GM18508 (cell line): ENCODE results near the gene AFAP1L2.
"Not testable (repeated sequence)": the region's sequence is repeated elsewhere in the genome, so short reads cannot be mapped to it uniquely, and the experiment has no call there.

Experiments used
- ATAC-seq: cut with Tn5 transposase; IDR thresholded peaks from one replicate; pipeline ENCODE4 v1.9.1; 2021; ENCODE audit warnings: moderate number of reproducible peaks; ENCODE audit not compliant: insufficient read depth, unreplicated experiment

The AFAP1L2 gene

GRCh38 chr10:114364726-114365125 is 39.6 kb downstream of the AFAP1L2 start:
- ATAC-seq: no peak

GRCh38 chr10:114363745-114364454 is 40.4 kb downstream of the AFAP1L2 start:
- ATAC-seq: no peak

- ATAC-seq: no peak
Observed at GRCh38 chr10:114362826-114363355, 41.4 kb downstream of the AFAP1L2 start.

DNA sequence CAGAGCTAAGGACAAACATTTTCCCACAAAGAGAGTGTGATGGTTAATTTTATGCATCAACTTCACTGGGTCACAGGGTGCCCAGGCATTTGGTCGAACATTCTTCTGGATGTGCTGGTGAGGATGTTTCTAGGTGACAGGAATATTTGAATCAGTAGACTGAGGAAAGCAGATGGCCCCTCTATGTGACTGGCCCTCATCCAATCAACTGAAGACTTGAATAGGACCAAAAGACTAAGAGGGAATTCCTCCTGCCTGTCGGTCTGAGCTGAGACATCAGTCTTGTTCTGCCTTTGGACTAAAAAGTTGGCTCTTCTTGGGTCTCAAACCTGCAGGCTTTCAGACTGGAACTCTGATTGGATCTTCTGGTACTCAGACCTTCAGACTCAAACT is 44.4 kb downstream of the AFAP1L2 start:
- ATAC-seq: no peak

- ATAC-seq: no peak
Observed at GRCh38 chr10:114359041-114359952, 45.0 kb downstream of the AFAP1L2 start.

- ATAC-seq: no peak
Observed at GRCh38 chr10:114357515-114357996, 46.7 kb downstream of the AFAP1L2 start.

GRCh38 chr10:114356751-114357514 is 47.4 kb downstream of the AFAP1L2 start:
- no peak for ATAC-seq

DNA sequence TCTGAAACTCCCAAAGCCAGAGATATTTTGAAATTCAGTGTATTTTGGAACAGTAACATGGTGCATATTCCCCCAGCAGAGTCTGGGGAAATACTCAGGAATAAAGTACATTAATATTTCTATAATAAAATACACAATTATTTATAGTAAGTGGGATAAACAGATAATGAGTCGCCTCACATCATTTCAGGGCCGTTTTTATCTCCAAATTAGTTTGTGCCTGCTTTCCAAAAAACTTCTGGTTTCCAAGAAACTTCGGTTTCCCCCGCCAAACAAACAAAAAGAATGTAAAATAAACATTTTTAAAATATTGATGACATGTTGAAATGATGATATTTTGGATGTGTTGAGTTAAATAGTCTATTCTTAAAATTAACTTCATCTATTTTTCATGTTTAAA is 48.2 kb downstream of the AFAP1L2 start:
- no peak for ATAC-seq

GRCh38 chr10:114353383-114353782 is 50.9 kb downstream of the AFAP1L2 start:
- ATAC-seq: no peak

DNA sequence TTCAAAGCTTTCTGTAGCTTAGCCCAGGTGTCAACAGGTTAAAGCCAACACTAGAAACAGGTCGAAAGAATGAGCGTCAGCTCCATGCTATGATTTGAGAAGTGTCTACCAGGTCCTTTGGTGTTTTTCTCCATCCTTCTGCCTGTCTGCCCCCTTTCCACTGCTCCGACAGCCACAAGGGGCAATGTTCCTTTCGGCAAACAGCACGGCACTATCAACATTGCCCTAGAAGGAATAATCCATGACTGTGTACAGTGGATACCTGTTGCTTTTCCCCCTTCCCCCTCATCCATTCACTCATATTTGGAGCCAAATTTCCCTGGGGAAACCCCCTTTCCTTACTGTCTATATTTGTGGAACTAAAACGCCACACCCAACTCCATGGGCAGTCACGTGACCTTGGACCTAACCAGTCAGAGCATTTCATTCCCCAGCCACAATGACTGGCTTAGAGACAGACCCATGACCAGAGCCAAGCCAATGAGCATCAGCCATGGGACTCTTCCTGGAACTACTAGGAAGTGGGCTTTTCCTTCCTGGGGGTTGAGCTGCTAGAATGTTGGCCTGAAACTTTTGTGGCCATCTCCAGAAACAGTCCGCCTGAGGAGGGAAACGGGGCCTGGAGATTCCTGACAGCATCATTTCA is 51.5 kb downstream of the AFAP1L2 start:
- no peak for ATAC-seq

GRCh38 chr10:114350751-114351150 is 53.6 kb downstream of the AFAP1L2 start:
- no peak for ATAC-seq

DNA sequence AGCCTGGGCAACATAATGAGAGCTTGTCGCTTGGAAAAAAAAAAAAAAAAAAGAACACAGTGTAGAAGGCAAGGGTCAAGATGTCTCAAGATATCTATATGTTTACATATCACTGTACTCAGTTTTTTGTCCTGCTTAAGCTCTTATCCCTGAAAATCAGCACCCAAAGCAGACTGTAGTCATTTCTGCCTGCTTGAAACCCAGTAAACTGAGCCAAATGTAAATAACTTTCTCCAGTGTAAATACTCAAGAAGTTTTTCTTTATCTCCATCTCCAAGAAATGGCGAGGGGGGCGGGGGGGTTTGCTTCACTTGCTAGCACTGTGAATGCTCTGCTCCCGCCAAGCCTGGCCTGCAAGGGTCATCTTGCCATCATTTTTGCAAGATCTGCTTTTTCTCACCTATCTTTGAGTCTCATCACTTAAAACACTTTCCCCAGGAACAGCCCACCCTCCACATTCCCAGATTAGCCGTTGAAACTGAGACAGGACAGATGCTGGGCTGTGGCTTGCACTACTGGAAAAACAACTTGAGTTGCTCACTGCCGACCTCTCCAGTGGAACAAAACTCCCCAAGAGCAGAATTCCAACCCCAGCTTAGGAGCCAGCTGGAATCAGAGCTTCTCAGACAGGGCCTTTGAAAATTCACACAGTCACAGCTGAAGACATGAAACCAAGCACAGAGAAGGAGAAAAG is 54.6 kb downstream of the AFAP1L2 start:
- no peak for ATAC-seq

GRCh38 chr10:114349071-114349470 is 55.2 kb downstream of the AFAP1L2 start:
- ATAC-seq: not testable (repeated sequence)

DNA sequence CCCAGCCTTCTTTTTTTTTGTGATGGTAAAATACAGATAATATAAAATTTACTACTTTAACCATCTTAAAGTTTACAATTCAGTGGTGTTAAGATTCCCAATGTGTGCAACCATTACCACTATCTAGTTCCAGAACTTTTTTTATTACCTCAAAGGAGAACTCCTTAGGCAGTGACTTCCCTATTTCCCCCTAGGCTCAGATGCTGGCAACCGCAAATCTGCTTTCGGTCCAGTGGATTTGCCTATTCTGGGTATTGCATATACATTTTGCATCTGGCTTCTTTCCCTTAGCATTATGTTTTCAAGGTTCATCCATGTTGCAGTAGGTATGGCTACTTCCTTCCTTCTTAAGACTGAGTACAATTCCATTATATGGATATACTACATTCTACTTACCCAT is 56.5 kb downstream of the AFAP1L2 start:
- ATAC-seq: no peak

DNA sequence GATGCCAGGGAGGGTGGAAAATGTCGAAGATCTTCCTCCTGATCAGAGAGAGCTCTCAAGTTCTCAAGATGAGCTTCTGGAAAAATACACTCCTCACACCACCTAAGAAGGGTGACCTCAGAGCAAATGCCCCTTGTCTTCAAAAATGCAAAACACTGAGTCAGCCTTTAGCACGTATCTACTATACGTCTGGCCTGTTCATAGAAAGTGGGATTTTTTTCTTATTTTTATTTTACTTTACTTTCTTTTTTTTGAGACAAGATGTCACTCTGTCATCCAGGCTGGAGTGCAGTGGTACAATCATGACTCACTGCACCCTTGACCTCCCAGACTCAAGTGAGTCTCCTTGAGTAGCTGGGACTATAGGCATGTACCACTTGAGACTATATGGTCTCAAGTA is 57.1 kb downstream of the AFAP1L2 start:
- ATAC-seq: no peak

DNA sequence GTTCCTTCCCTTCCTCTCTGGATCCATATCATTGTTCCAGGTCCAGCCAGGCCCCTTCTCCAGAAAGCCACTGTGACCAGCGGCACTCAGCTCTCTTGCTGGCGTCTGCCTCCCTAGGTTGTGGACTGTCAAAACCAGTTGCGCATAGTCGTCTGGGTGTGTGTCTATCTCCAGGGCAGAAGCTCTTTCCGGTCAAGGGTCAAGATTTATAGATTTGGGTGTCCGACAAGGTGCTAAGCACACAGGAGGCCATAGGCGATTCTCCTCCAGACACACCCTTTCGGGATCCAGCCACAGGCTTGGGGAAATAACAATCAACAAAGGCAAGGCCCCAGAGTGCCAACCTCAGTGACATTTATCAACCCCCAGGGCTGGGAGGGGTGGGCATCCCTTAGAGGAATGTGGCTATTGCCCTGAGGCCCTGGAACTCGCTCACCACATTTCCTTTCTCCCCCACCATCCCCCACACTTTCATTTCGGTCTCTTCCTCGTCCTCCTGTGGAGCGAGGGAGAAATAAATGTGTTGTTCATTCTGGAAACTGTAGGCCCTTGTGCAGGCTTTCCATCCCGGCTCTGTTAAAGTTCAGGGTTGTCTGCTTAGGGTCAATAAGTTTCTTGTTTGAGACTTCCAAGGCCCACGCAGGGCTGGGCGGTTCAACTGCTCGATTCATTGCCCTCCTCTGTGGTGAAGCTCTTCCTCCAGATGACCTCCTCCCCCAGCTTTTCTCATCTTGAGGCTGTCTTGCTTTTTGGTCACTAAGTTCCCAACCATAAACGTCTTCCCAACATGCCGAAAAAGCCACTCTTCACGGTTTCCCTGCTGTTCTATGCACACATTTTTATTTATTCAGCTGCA is 57.9 kb downstream of the AFAP1L2 start:
- ATAC-seq: no peak

GRCh38 chr10:114345701-114346100 is 58.6 kb downstream of the AFAP1L2 start:
- ATAC-seq: no peak
